ENCODE data around the gene ST3GAL3.

The ST3GAL3 gene

GRCh38 chr1:43908226-43908625 is 200.9 kb downstream of the ST3GAL3 start:
- no peak overlapping the region for H3K27ac ChIP-seq (ENCODE audit: low read depth, low read length)

GRCh38 chr1:43908858-43909257 is 201.5 kb downstream of the ST3GAL3 start:
- 91% methylated on average over 5 of the region's 5 CpGs for whole genome bisulfite sequencing
- Histone ChIP-seq H3K36me3 (ENCODE audit: insufficient read depth, low read length) (no peaks in the 10 kb centered on the region), H3K27ac (ENCODE audit: low read depth, low read length) (no peak overlapping the region), H3K27me3 (ENCODE audit: insufficient read depth, low read length) (no peaks in the 10 kb centered on the region), H3K9me3 (ENCODE audit: insufficient read depth, low read depth, low read length) (no peaks in the 10 kb centered on the region), H3K4me3 (ENCODE audit: low read length) (no peak overlapping the region), H3K9ac (ENCODE audit: low read depth, low read length) (no peak overlapping the region), H3K4me1 (ENCODE audit: insufficient read depth, low read length) (peaks cover 18% of the 10 kb centered on the region)

More at GRCh38 chr1:43908226-43908625, 200.9 kb downstream of the ST3GAL3 start:
- Histone ChIP-seq H3K4me3 (ENCODE audit: low read length) (no peak overlapping the region), H3K27me3 (ENCODE audit: insufficient read depth, low read length) (no peaks in the 10 kb centered on the region), H3K9me3 (ENCODE audit: insufficient read depth, low read depth, low read length) (no peaks in the 10 kb centered on the region), H3K36me3 (ENCODE audit: insufficient read depth, low read length) (no peaks in the 10 kb centered on the region), H3K9ac (ENCODE audit: low read depth, low read length) (no peak overlapping the region), H3K4me1 (ENCODE audit: insufficient read depth, low read length) (peaks cover 11% of the 10 kb centered on the region; the same call in 1 of the 2 replicates)
- WGBS = 96% methylated on average over 2 of the region's 2 CpGs

GRCh38 chr1:43910343-43910742 is 203.0 kb downstream of the ST3GAL3 start:
- no peaks in the 10 kb centered on the region for H3K9me3 ChIP-seq (ENCODE audit: insufficient read depth, low read depth, low read length)
- H3K27me3 ChIP-seq (ENCODE audit: insufficient read depth, low read length) = no peaks in the 10 kb centered on the region
- no peak overlapping the region for H3K27ac ChIP-seq (ENCODE audit: low read depth, low read length)
- WGBS = 95% methylated on average over 1 of the region's 1 CpG
- H3K9ac ChIP-seq (ENCODE audit: low read depth, low read length) = no peak overlapping the region
- H3K4me1 ChIP-seq (ENCODE audit: insufficient read depth, low read length) = peaks cover 22% of the 10 kb centered on the region
- H3K4me3 ChIP-seq (ENCODE audit: low read length) = no peak overlapping the region
- H3K36me3 ChIP-seq (ENCODE audit: insufficient read depth, low read length) = no peaks in the 10 kb centered on the region

GRCh38 chr1:43912607-43913006 is 205.3 kb downstream of the ST3GAL3 start:
- Histone ChIP-seq H3K27ac (ENCODE audit: low read depth, low read length) (no peak overlapping the region; the same call in 1 of the 2 replicates), H3K9me3 (ENCODE audit: insufficient read depth, low read depth, low read length) (no peaks in the 10 kb centered on the region), H3K4me3 (ENCODE audit: low read length) (no peak overlapping the region), H3K9ac (ENCODE audit: low read depth, low read length) (no peak overlapping the region), H3K4me1 (ENCODE audit: insufficient read depth, low read length) (peaks cover 22% of the 10 kb centered on the region), H3K27me3 (ENCODE audit: insufficient read depth, low read length) (no peaks in the 10 kb centered on the region), H3K36me3 (ENCODE audit: insufficient read depth, low read length) (no peaks in the 10 kb centered on the region)
- WGBS = 47% methylated on average over 2 of the region's 2 CpGs

GRCh38 chr1:43913051-43913501 is 205.7 kb downstream of the ST3GAL3 start:
- Histone ChIP-seq H3K27me3 (ENCODE audit: insufficient read depth, low read length) (no peaks in the 10 kb centered on the region), H3K27ac (ENCODE audit: low read depth, low read length) (no peak overlapping the region), H3K4me1 (ENCODE audit: insufficient read depth, low read length) (peaks cover 22% of the 10 kb centered on the region), H3K36me3 (ENCODE audit: insufficient read depth, low read length) (no peaks in the 10 kb centered on the region), H3K4me3 (ENCODE audit: low read length) (no peak overlapping the region), H3K9ac (ENCODE audit: low read depth, low read length) (no peak overlapping the region), H3K9me3 (ENCODE audit: insufficient read depth, low read depth, low read length) (no peaks in the 10 kb centered on the region)
- WGBS = 62% methylated on average over 4 of the region's 7 CpGs

- H3K9me3 ChIP-seq (ENCODE audit: insufficient read depth, low read depth, low read length) = no peaks in the 10 kb centered on the region
- no peak overlapping the region for H3K27ac ChIP-seq (ENCODE audit: low read depth, low read length)
- H3K4me3 ChIP-seq (ENCODE audit: low read length) = no peak overlapping the region
- 86% methylated on average over 18 of the region's 18 CpGs for WGBS
- peaks cover 22% of the 10 kb centered on the region for H3K4me1 ChIP-seq (ENCODE audit: insufficient read depth, low read length)
- H3K36me3 ChIP-seq (ENCODE audit: insufficient read depth, low read length) = no peaks in the 10 kb centered on the region
- no peaks in the 10 kb centered on the region for H3K27me3 ChIP-seq (ENCODE audit: insufficient read depth, low read length)
- H3K9ac ChIP-seq (ENCODE audit: low read depth, low read length) = no peak overlapping the region
Observed at GRCh38 chr1:43913666-43914360, 206.5 kb downstream of the ST3GAL3 start.

- WGBS = 92% methylated on average over 13 of the region's 13 CpGs
- Histone ChIP-seq H3K4me1 (ENCODE audit: insufficient read depth, low read length) (peaks cover 22% of the 10 kb centered on the region), H3K9me3 (ENCODE audit: insufficient read depth, low read depth, low read length) (no peaks in the 10 kb centered on the region), H3K4me3 (ENCODE audit: low read length) (no peak overlapping the region), H3K9ac (ENCODE audit: low read depth, low read length) (no peak overlapping the region), H3K27me3 (ENCODE audit: insufficient read depth, low read length) (no peaks in the 10 kb centered on the region), H3K27ac (ENCODE audit: low read depth, low read length) (no peak overlapping the region), H3K36me3 (ENCODE audit: insufficient read depth, low read length) (no peaks in the 10 kb centered on the region)
Observed at GRCh38 chr1:43914576-43915525, 207.5 kb downstream of the ST3GAL3 start.

- Histone ChIP-seq H3K27me3 (ENCODE audit: insufficient read depth, low read length) (no peaks in the 10 kb centered on the region), H3K9me3 (ENCODE audit: insufficient read depth, low read depth, low read length) (no peaks in the 10 kb centered on the region), H3K27ac (ENCODE audit: low read depth, low read length) (no peak overlapping the region), H3K9ac (ENCODE audit: low read depth, low read length) (no peak overlapping the region), H3K36me3 (ENCODE audit: insufficient read depth, low read length) (no peaks in the 10 kb centered on the region), H3K4me1 (ENCODE audit: insufficient read depth, low read length) (no peaks in the 10 kb centered on the region), H3K4me3 (ENCODE audit: low read length) (no peak overlapping the region)
- 82% methylated on average over 7 of the region's 7 CpGs for WGBS
Observed at GRCh38 chr1:43919906-43920305, 212.6 kb downstream of the ST3GAL3 start.

- no peak overlapping the region for H3K4me3 ChIP-seq (ENCODE audit: low read length)
- H3K27ac ChIP-seq (ENCODE audit: low read depth, low read length) = no peak overlapping the region
- no peaks in the 10 kb centered on the region for H3K9me3 ChIP-seq (ENCODE audit: insufficient read depth, low read depth, low read length)
- H3K27me3 ChIP-seq (ENCODE audit: insufficient read depth, low read length) = no peaks in the 10 kb centered on the region
- H3K9ac ChIP-seq (ENCODE audit: low read depth, low read length) = no peak overlapping the region
- H3K4me1 ChIP-seq (ENCODE audit: insufficient read depth, low read length) = no peaks in the 10 kb centered on the region
- WGBS = 88% methylated on average over 6 of the region's 6 CpGs
- no peaks in the 10 kb centered on the region for H3K36me3 ChIP-seq (ENCODE audit: insufficient read depth, low read length)
Observed at GRCh38 chr1:43921022-43921421, 213.7 kb downstream of the ST3GAL3 start.

GRCh38 chr1:43924516-43924915 is 217.2 kb downstream of the ST3GAL3 start:
- H3K27me3 ChIP-seq (ENCODE audit: insufficient read depth, low read length) = no peaks in the 10 kb centered on the region
- no peaks in the 10 kb centered on the region for H3K4me1 ChIP-seq (ENCODE audit: insufficient read depth, low read length)
- no peak overlapping the region for H3K9ac ChIP-seq (ENCODE audit: low read depth, low read length)
- no peaks in the 10 kb centered on the region for H3K9me3 ChIP-seq (ENCODE audit: insufficient read depth, low read depth, low read length)
- H3K27ac ChIP-seq (ENCODE audit: low read depth, low read length) = no peak overlapping the region
- no peak overlapping the region for H3K4me3 ChIP-seq (ENCODE audit: low read length)
- 70% methylated on average over 4 of the region's 4 CpGs for WGBS
- H3K36me3 ChIP-seq (ENCODE audit: insufficient read depth, low read length) = no peaks in the 10 kb centered on the region

- 96% methylated on average over 9 of the region's 9 CpGs for WGBS
- Histone ChIP-seq H3K4me1 (ENCODE audit: insufficient read depth, low read length) (peaks cover 3% of the 10 kb centered on the region; the same call in 1 of the 2 replicates), H3K9me3 (ENCODE audit: insufficient read depth, low read depth, low read length) (no peaks in the 10 kb centered on the region), H3K4me3 (ENCODE audit: low read length) (no peak overlapping the region), H3K27ac (ENCODE audit: low read depth, low read length) (no peak overlapping the region), H3K27me3 (ENCODE audit: insufficient read depth, low read length) (no peaks in the 10 kb centered on the region), H3K9ac (ENCODE audit: low read depth, low read length) (no peak overlapping the region), H3K36me3 (ENCODE audit: insufficient read depth, low read length) (no peaks in the 10 kb centered on the region)
Observed at GRCh38 chr1:43925846-43926245, 218.5 kb downstream of the ST3GAL3 start.
